Stimulated activated naive CD8-positive, alpha-beta T cell treated with anti-CD3 and anti-CD28 coated beads, Interleukin-15, Interleukin-2, amounts not matched to agents 100 U/mL and 50 U/mL, for 24 hours (primary cell): Measurements from ENCODE around the gene SAMHD1.
"Not testable (repeated sequence)": the region's sequence is repeated elsewhere in the genome, so short reads cannot be mapped to it uniquely, and the experiment has no call there.

ENCODE experiments used
- ATAC-seq: fragments of 150-1000 bp; cut with Tn5 transposase; one replicate; pipeline ENCODE4 v1.10.0; 2021
- DNase-seq: peaks from one replicate; pipeline ENCODE4 v3.0.0; 2021

Gene SAMHD1

GRCh38 chr20:36916199-36916598 lies 35.3 kb downstream of the SAMHD1 start:
- ATAC-seq, result no peak
- no peak for DNase-seq

GRCh38 chr20:36908603-36909002 lies 42.9 kb downstream of the SAMHD1 start:
- ATAC-seq (no peak), DNase-seq (no peak)

DNA sequence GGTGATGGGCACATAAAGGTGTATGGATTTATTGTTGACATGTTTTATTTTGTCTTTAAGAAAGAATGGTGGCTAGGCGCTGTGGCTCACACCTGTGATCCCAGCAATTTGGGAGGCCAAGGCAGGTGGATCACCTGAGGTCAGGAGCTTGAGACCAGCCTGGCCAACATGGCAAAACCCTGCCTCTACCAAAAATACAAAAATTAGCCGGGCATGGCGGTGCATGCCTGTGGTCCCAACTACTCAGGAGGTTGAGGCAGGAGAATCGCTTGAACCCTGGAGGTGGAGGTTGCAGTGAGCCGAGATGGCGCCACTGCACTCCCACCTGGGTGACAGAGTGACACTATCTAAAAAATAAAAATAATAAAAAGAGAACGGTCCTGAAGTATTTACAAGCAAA lies 45.4 kb downstream of the SAMHD1 start:
- DNase-seq, result not testable (repeated sequence)

GRCh38 chr20:36905566-36905965 lies 45.9 kb downstream of the SAMHD1 start:
- ATAC-seq, DNase-seq: not testable (repeated sequence)

More for the DNA sequence above, 45.4 kb downstream of the SAMHD1 start:
- not testable (repeated sequence) for ATAC-seq

DNA sequence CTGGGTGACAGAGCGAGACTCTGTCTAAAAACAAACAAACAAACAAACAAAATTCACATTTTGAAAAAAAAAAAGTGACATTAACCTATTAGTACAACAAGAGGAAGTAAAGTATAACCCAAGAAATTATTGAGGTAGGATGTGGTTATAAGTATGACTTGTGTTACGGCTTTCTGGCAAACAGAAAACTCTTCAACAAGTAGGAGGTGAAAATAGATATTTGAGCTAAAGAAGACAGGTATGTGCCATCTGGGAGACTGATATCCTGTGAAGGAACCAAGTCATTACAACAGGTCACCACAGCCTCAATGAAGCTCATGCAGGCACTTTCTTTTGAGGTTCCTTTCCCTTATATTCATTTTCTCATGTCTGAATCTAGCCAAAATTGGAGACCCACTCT lies 46.8 kb downstream of the SAMHD1 start:
- ATAC-seq (no peak), DNase-seq (no peak)

DNA sequence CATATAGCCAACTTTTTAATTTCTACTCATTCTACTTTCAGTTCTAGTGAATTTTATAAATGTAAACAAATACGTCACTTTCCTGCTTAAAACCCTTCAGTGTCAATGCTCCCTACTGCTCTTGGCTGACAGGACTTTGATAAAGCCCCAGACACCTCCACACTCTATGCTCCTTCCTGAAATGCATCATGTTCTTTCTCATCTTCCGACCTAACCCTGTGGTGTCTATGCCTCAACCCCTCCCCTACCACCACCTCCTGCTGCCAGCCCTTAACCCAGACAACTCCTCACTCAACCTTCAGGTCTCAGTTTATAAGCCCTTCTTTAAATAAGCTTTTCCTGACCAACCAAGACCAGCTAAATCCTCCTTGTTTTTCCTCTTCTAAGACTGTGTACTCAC lies 56.5 kb downstream of the SAMHD1 start:
- ATAC-seq, result peak; percentile 55
- no peak for DNase-seq

DNA sequence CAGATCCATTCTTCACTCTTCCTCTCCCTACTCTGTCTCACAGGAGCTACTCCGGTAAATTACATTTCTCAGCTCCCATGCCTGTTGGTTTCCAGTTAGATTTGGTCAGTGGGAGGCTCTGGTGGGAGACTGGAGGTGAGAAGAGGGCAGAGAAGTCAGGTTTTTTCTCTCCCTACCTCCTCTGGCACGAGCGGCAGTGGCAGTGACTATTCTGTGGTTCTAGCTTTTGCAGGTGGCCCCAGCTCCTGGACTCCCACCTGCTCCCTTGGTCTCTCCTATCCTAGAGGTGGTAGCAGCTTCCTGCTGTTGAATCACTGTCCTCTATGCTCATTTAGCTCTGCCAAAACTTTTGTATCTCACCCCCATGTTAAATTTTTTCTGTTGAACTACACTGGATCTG lies 57.7 kb downstream of the SAMHD1 start:
- no peak for ATAC-seq
- no peak for DNase-seq

GRCh38 chr20:36891211-36891610 lies 60.3 kb downstream of the SAMHD1 start:
- ATAC-seq (no peak), DNase-seq (no peak)

GRCh38 chr20:36890586-36890985 lies 60.9 kb downstream of the SAMHD1 start:
- DNase-seq (no peak), ATAC-seq (no peak)

- DNase-seq (no peak), ATAC-seq (no peak)
These were observed 62.5 kb downstream of the SAMHD1 start for GRCh38 chr20:36888880-36889516.

GRCh38 chr20:36887752-36888090 lies 63.8 kb downstream of the SAMHD1 start:
- ATAC-seq, result no peak
- DNase-seq, result no peak

GRCh38 chr20:36886859-36887751 lies 64.4 kb downstream of the SAMHD1 start:
- peak; percentile 90 for DNase-seq
- ATAC-seq, result peak; percentile 91

DNA sequence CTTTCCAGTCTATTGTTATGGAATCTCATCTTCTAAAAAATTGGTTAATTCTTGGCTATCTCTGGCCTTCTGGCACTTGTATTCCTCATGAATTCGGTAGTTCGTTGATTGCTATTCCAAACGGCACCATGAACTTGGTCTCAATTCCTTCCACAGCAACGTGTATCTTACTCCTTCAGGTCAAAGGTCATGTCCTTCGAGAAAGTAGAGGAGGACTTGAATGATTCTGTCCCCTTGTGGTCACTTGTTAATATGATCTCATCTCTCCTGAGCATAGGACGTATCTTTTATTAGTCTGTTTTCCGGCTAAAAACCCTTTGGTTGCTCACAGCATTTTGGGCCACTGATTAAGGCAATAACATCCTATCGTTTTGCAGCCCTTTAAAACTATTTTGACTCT lies 66.2 kb downstream of the SAMHD1 start:
- DNase-seq (no peak), ATAC-seq (no peak)

DNA sequence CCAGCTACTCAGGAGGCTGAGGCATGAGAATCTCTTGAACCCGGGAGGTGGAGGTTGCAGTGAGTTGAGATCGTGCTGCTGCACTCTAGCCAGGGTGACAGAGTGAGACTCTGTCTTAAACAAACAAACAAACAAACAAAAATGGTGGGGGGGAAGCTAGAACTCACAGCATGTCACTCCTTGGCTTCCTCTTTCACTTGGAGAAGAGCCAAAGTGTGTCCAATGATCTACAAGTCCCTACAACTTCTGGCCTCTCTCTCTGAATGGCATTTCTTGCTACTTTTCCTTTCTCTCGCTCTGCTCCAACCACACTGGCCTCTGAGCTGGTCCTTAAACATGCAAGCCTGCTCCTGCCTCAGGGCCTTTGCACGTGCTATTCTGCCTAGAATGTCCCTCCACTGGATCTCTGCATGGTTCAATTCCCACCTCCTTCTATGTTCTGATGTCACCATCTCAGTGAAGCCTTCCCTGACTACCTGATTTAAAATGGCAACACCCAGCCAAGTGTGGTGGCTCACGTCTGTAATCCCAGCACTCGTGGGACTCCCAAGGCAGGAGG lies 67.5 kb downstream of the SAMHD1 start:
- DNase-seq, result no peak
- no peak for ATAC-seq

DNA sequence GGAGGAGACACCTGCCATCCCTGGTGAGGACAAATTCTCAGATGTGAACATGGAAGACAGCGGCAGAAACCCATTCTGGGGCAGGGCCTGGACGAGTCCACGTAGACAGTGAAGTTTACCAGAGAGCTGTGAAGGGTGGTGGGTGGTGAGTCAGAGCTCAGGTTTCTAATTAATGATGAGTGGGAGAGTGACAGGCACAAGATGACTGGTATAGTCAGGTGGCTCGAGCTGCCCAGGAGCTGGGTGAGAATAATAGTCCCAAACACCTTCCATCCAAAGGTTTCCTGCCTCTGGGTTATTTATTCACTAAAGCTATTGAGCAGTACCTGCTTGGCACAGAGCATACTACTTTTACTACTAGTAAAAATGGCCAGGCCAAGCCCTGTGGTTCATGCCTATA lies 69.6 kb downstream of the SAMHD1 start:
- DNase-seq (peak; percentile 15), ATAC-seq (peak; percentile 58)

- ATAC-seq (no peak), DNase-seq (no peak)
These were observed 70.2 kb downstream of the SAMHD1 start for GRCh38 chr20:36881331-36881730.

- DNase-seq (no peak), ATAC-seq (no peak)
These were observed 70.7 kb downstream of the SAMHD1 start for GRCh38 chr20:36880741-36881250.

DNA sequence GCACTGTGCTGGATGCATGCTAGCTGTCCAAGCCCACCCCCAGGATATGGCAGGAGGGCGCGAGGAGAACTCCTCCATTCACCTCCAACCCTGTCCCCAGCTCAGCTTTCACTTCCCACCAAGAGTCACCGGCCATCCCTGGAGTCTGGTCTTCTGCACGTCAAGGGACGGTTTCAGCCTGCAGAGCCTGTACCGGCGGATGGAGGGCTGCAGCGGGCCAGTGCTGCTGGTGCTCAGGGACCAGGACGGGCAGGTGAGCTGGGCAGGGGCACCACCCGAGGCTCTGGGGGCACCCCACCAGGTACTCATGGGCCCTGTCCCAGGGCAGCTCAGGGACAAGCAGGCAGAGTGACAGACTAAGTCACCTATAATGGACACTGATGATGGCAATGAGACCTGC lies 72.6 kb downstream of the SAMHD1 start:
- DNase-seq, result no peak
- no peak for ATAC-seq

- DNase-seq, result no peak
- ATAC-seq, result no peak
These were observed 75.1 kb downstream of the SAMHD1 start for GRCh38 chr20:36876473-36876833.

GRCh38 chr20:36875702-36876472 lies 75.6 kb downstream of the SAMHD1 start, which contains the start of gene TLDC2:
TLDC2 (plus strand) TSS chr20:36876138; CDS start chr20:36876175, 37 bp downstream.
- DNase-seq, result no peak
- no peak for ATAC-seq

DNA sequence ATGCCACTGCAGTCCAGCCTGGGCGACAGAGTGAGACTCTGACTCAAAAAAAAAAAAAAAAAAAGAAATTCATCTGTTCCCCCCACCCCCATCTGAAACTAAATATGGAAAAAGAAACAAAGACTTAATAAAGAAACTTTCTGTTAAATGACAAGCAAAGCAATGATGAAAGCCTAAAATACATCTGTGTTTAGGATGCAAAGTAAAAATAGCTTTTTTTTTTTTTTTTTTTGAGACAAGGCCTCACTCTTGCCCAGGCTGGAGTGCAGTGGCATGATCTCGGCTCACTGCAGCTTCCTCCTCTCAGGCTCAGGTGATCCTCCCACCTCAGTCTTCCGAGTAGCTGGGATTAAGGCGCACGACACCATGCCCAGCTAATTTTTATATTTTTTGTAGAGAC lies 76.4 kb downstream of the SAMHD1 start:
- not testable (repeated sequence) for ATAC-seq

DNA sequence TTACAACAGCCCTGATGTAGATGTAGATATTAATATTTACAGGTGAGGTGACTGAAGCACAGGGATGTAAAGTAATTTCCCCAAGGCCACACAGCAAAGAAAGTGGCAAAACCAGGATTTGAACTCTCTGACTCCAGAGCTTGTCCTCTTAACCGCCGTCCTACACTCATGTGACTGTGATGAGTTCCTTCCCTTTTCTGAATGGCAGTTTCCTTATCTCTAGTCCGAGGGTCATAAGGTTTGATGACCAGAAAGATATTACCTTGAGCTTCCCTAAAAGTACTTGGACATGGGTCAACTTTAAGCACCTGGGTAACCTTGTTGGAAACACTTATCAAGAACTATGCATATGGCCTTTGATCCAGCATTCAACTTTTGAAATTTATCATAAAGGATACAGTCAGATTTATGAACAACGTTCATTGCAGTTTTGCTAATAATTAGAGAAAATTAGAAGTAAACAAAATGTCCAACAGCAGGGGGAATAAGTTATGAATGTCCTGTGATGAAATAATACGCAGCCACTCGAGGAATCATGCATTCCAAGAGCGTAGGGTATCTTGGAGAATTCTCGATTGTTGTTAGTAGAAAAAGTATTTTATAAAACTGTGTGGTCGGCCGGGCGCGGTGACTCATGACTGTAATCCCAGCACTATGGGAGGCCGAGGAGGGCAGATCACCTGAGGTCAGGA lies 77.9 kb downstream of the SAMHD1 start:
- no peak for ATAC-seq
- DNase-seq, result no peak

More for the DNA sequence above, 76.4 kb downstream of the SAMHD1 start:
- not testable (repeated sequence) for DNase-seq
